DND-41 (cell line): ENCODE results near the gene PTDSS2.

Experiments
- ATAC-seq: fragments of 200-7000 bp; cut with Tn5 transposase; 3 replicates; pipeline ENCODE4 v1.9.1; 2021; ENCODE audit warnings: low read depth; ENCODE audit not compliant: insufficient read depth
- DNase-seq: peaks from one replicate; pipeline ENCODE4 v3.0.0-alpha.2; 2020
- H2AFZ ChIP-seq: 2 replicates; pipeline ENCODE4 v1.6.0; 2012; ENCODE audit warnings: low read depth, low read length
- H3K27ac ChIP-seq: 2 replicates; pipeline ENCODE4 v1.5.1; 2012; ENCODE audit warnings: low read length, inconsistent platforms
- H3K27me3 ChIP-seq: fragments of 200-600 bp; sonication (generic); 2 replicates; pipeline ENCODE4 v1.6.0; 2012; ENCODE audit warnings: low read length, mild to moderate bottlenecking, inconsistent platforms; ENCODE audit not compliant: insufficient read depth, poor library complexity
- H3K36me3 ChIP-seq: 2 replicates; pipeline ENCODE4 v1.5.1; 2012; ENCODE audit warnings: low read length, inconsistent platforms; ENCODE audit not compliant: insufficient read depth
- H3K4me1 ChIP-seq: 2 replicates; pipeline ENCODE4 v1.5.1; 2012; ENCODE audit warnings: mild to moderate bottlenecking, low read length; ENCODE audit not compliant: insufficient read depth
- H3K4me2 ChIP-seq: 2 replicates; pipeline ENCODE4 v1.6.0; 2012; ENCODE audit warnings: mild to moderate bottlenecking, moderate library complexity, low read length, inconsistent platforms; ENCODE audit not compliant: insufficient read depth
- H3K4me3 ChIP-seq, 2 experiments: fragments of 200-600 bp in 1 of 2; shearing (Covaris generic) in 1 of 2; 2 replicates each; pipeline ENCODE4 v1.5.1; 2012 to 2016; ENCODE audit warnings: inconsistent platforms in 2 of 2, low read length in 2 of 2, mild to moderate bottlenecking in 2 of 2, low read depth in 1 of 2, moderate library complexity in 1 of 2
- H3K79me2 ChIP-seq: 2 replicates; pipeline ENCODE4 v1.6.0; 2012; ENCODE audit warnings: low read length, inconsistent platforms; ENCODE audit not compliant: insufficient read depth
- H3K9ac ChIP-seq: 2 replicates; pipeline ENCODE4 v1.6.0; 2012; ENCODE audit warnings: low read depth, mild to moderate bottlenecking, inconsistent platforms, low read length, moderate library complexity
- H3K9me3 ChIP-seq: 2 replicates; pipeline ENCODE4 v1.5.1; 2012; ENCODE audit warnings: low read length, moderate library complexity, mild to moderate bottlenecking, inconsistent platforms; ENCODE audit not compliant: insufficient read depth, severe bottlenecking
- H4K20me1 ChIP-seq: 2 replicates; pipeline ENCODE4 v1.6.0; 2012; ENCODE audit warnings: low read length; ENCODE audit not compliant: insufficient read depth
- CTCF ChIP-seq: IDR thresholded peaks from 2 replicates; pipeline ENCODE4 v1.5.1; 2012; ENCODE audit warnings: borderline replicate concordance, low read length, moderate library complexity, mild to moderate bottlenecking; ENCODE audit not compliant: poor library complexity, severe bottlenecking; ENCODE audit errors: extremely low read depth
- EZH2 ChIP-seq: IDR thresholded peaks from 3 replicates; pipeline ENCODE4 v1.6.1; 2012; ENCODE audit warnings: borderline replicate concordance, low read depth, mild to moderate bottlenecking, moderate library complexity, low read length, inconsistent platforms; ENCODE audit not compliant: severe bottlenecking

Gene PTDSS2

GRCh38 chr11:445765-446588 lies 4.1 kb upstream of the PTDSS2 start:
- Histone ChIP-seq H3K27me3 (no peaks in the 10 kb centered on the region), H3K4me2 (no peak overlapping the region), H3K9ac (no peak overlapping the region), H4K20me1 (peaks cover 2% of the 10 kb centered on the region; the same call in 1 of the 2 replicates), H3K4me3 (no peak overlapping the region), H3K79me2 (peaks cover 27% of the 10 kb centered on the region), H3K36me3 (no peaks in the 10 kb centered on the region; the same call in 1 of the 2 replicates), H2AFZ (no peak overlapping the region), H3K9me3 (no peaks in the 10 kb centered on the region), H3K4me1 (peaks cover 28% of the 10 kb centered on the region), H3K27ac (no peak overlapping the region)
- ATAC-seq = no peak
- TF ChIP-seq CTCF (no peak), EZH2 (no peak)
- no peak for DNase-seq

- H4K20me1 ChIP-seq = peaks cover 11% of the 10 kb centered on the region
- no peak for ATAC-seq
- H3K36me3 ChIP-seq = peaks cover 3% of the 10 kb centered on the region
- H3K27me3 ChIP-seq = no peaks in the 10 kb centered on the region
- H3K9me3 ChIP-seq = no peaks in the 10 kb centered on the region
- DNase-seq = no peak
- no peak overlapping the region for H3K4me3 ChIP-seq
- H3K27ac ChIP-seq = no peak overlapping the region
- H2AFZ ChIP-seq = no peak overlapping the region; the same call in 1 of the 2 replicates
- H3K4me2 ChIP-seq = no peak overlapping the region
- peaks cover 36% of the 10 kb centered on the region for H3K79me2 ChIP-seq
- H3K9ac ChIP-seq = no peak overlapping the region
- TF ChIP-seq CTCF = no peak
- no peak for TF ChIP-seq EZH2
- H3K4me1 ChIP-seq = peaks cover 37% of the 10 kb centered on the region
Measured at GRCh38 chr11:446891-447290, 3.2 kb upstream of the PTDSS2 start.

GRCh38 chr11:447923-448731 lies 2.0 kb upstream of the PTDSS2 start:
- H4K20me1 ChIP-seq = peaks cover 22% of the 10 kb centered on the region
- H3K9me3 ChIP-seq = no peaks in the 10 kb centered on the region
- TF ChIP-seq EZH2 (no peak), CTCF (peak; percentile 97)
- peaks cover 14% of the 10 kb centered on the region for H3K36me3 ChIP-seq
- H3K4me2 ChIP-seq = peak overlapping the region; percentile 91
- DNase-seq (peak; percentile 95), ATAC-seq (peak; percentile 70)
- H3K27me3 ChIP-seq = no peaks in the 10 kb centered on the region
- peak overlapping the region; percentile 79 for H2AFZ ChIP-seq
- H3K4me3 ChIP-seq = peak overlapping the region; percentile 57 to 72
- H3K79me2 ChIP-seq = peaks cover 47% of the 10 kb centered on the region
- peaks cover 44% of the 10 kb centered on the region for H3K4me1 ChIP-seq
- peak overlapping the region; percentile 91 for H3K27ac ChIP-seq
- peak overlapping the region; percentile 85 for H3K9ac ChIP-seq
